GM23338 (cell line): ENCODE measurements around the gene NOP10. TPM values are rescaled to one million over a fixed set of nuclear protein-coding genes. Genes with fewer than 3 reads are reported as not detected.

Experiments used
- ATAC-seq: fragments of 200-7000 bp; cut with Tn5 transposase; 3 replicates; pipeline ENCODE4 v1.9.1; 2020
- DNase-seq: peaks from one replicate; pipeline ENCODE4 v3.0.0-alpha.2; 2015; ENCODE audit warnings: low spot score
- H2AFZ ChIP-seq: fragments of 200-600 bp; sonication (generic); 2 replicates; pipeline ENCODE4 v1.8.0; 2016; ENCODE audit warnings: antibody characterized with exemption, mild to moderate bottlenecking, moderate library complexity
- H3F3A ChIP-seq: fragments of 200-600 bp; sonication (generic); replicated peaks from 2 replicates; pipeline ENCODE4 v1.8.0; 2017; ENCODE audit warnings: antibody characterized with exemption, mixed run types, low read depth
- H3K27ac ChIP-seq: fragments of 200-600 bp; sonication (generic); 2 replicates; pipeline ENCODE4 v1.6.1; 2016; ENCODE audit warnings: low read depth
- H3K27me3 ChIP-seq: fragments of 200-600 bp; sonication (generic); 2 replicates; pipeline ENCODE4 v1.8.0; 2016; ENCODE audit warnings: mild to moderate bottlenecking, mixed run types, moderate library complexity; ENCODE audit not compliant: insufficient read depth
- H3K36me3 ChIP-seq: fragments of 200-600 bp; sonication (generic); 2 replicates; pipeline ENCODE4 v1.8.0; 2016; ENCODE audit warnings: mild to moderate bottlenecking; ENCODE audit not compliant: insufficient read depth
- H3K4me1 ChIP-seq: fragments of 200-600 bp; sonication (generic); 2 replicates; pipeline ENCODE4 v1.8.0; 2016; ENCODE audit warnings: mild to moderate bottlenecking, moderate library complexity; ENCODE audit not compliant: insufficient read depth
- H3K4me2 ChIP-seq: fragments of 200-600 bp; sonication (generic); 2 replicates; pipeline ENCODE4 v1.7.1; 2017; ENCODE audit warnings: mixed run types
- H3K4me3 ChIP-seq: fragments of 200-600 bp; sonication (generic); 2 replicates; pipeline ENCODE4 v1.6.1; 2016; ENCODE audit warnings: mixed run types
- H3K79me2 ChIP-seq: fragments of 200-600 bp; sonication (generic); replicated peaks from 2 replicates; pipeline ENCODE4 v1.8.0; 2017; ENCODE audit warnings: mild to moderate bottlenecking; ENCODE audit not compliant: insufficient read depth
- H3K9me2 ChIP-seq: fragments of 200-600 bp; sonication (generic); 2 replicates; pipeline ENCODE4 v1.8.0; 2017; ENCODE audit not compliant: insufficient read depth
- H4K20me1 ChIP-seq: fragments of 200-600 bp; sonication (generic); replicated peaks from 2 replicates; pipeline ENCODE4 v1.8.0; 2017; ENCODE audit warnings: mild to moderate bottlenecking; ENCODE audit not compliant: insufficient read depth
- H3K27ac Mint-ChIP-seq: 2 replicates; pipeline ENCODE4 v1.8.0; 2020; ENCODE audit warnings: inconsistent platforms, mild to moderate bottlenecking, moderate library complexity, mixed read lengths
- H3K27me3 Mint-ChIP-seq: 3 replicates; pipeline ENCODE4 v1.8.0; 2022; ENCODE audit warnings: low read depth, mild to moderate bottlenecking, moderate library complexity, mixed read lengths, inconsistent platforms; ENCODE audit not compliant: insufficient read depth, poor library complexity
- H3K36me3 Mint-ChIP-seq: 3 replicates; pipeline ENCODE4 v1.8.0; 2021; ENCODE audit warnings: low read depth, mild to moderate bottlenecking, inconsistent platforms, moderate library complexity, mixed read lengths
- H3K4me1 Mint-ChIP-seq: 3 replicates; pipeline ENCODE4 v1.8.0; 2020; ENCODE audit warnings: mild to moderate bottlenecking, inconsistent platforms, mixed read lengths
- H3K4me3 Mint-ChIP-seq: 3 replicates; pipeline ENCODE4 v1.8.0; 2021; ENCODE audit warnings: moderate library complexity, mild to moderate bottlenecking, inconsistent platforms, mixed read lengths
- H3K9me3 Mint-ChIP-seq: 3 replicates; pipeline ENCODE4 v1.8.0; 2020; ENCODE audit warnings: moderate library complexity, mild to moderate bottlenecking, inconsistent platforms, mixed read lengths
- CREB1 ChIP-seq: fragments of 250-450 bp; sonication (Bioruptor Pico); IDR thresholded peaks from 2 replicates; pipeline ENCODE4 v1.5.0; 2020; ENCODE audit warnings: low read depth, mild to moderate bottlenecking, moderate library complexity
- EZH2 ChIP-seq: fragments of 200-600 bp; sonication (generic); IDR thresholded peaks from one replicate; pipeline ENCODE4 v1.8.0; 2017; ENCODE audit warnings: antibody characterized with exemption, mild to moderate bottlenecking, low read depth; ENCODE audit not compliant: unreplicated experiment
- EZH2phosphoT487 ChIP-seq: fragments of 200-600 bp; sonication (generic); IDR thresholded peaks from one replicate; pipeline ENCODE4 v1.8.1; 2018; ENCODE audit warnings: antibody characterized with exemption; ENCODE audit not compliant: unreplicated experiment
- JUNB ChIP-seq: IDR thresholded peaks from one replicate; pipeline ENCODE4 v1.6.1; 2016; ENCODE audit warnings: antibody characterized with exemption; ENCODE audit not compliant: unreplicated experiment
- NANOG ChIP-seq: IDR thresholded peaks from 2 replicates; pipeline ENCODE4 v1.6.1; 2016; ENCODE audit warnings: antibody characterized with exemption, borderline replicate concordance
- POLR2AphosphoS5 ChIP-seq: IDR thresholded peaks from 2 replicates; pipeline ENCODE4 v1.6.1; 2016; ENCODE audit warnings: antibody characterized with exemption, low read depth
- STAT1 ChIP-seq: IDR thresholded peaks from one replicate; pipeline ENCODE4 v1.6.1; 2016; ENCODE audit warnings: antibody characterized with exemption; ENCODE audit not compliant: unreplicated experiment
- ZNF114 ChIP-seq: fragments of 250-450 bp; sonication (Bioruptor Pico); IDR thresholded peaks from 2 replicates; pipeline ENCODE4 v1.5.0; 2020; ENCODE audit warnings: mild to moderate bottlenecking, moderate library complexity
- ZNF331 ChIP-seq: fragments of 250-450 bp; sonication (Bioruptor Pico); IDR thresholded peaks from 2 replicates; pipeline ENCODE4 v1.5.0; 2020; ENCODE audit warnings: low read depth, mild to moderate bottlenecking, moderate library complexity
- polyA plus RNA-seq: library from polyadenylated mRNA; unstranded; fragments of >200 nt; fragmentation: Nextera tagmentation; extraction: Ambion mirVana; gene quantifications from 2 replicates; pipeline ENCODE4 v1.2.1, GENCODE V29; 2016
- total RNA-seq: library from RNA; depleted of rRNA; stranded (reverse); fragments of >200 nt; shearing (Covaris generic); gene quantifications from 2 replicates; pipeline ENCODE4 v1.2.3, GENCODE V29; 2014
- TF ChIP-seq, protein P1 (sequence below): IDR thresholded peaks from one replicate; pipeline ENCODE4 v1.6.1; 2018; ENCODE audit warnings: antibody characterized with exemption; ENCODE audit not compliant: unreplicated experiment
- TF ChIP-seq, protein P2 (sequence below), 2 experiments: fragments of 200-600 bp in 1 of 2; sonication (generic) in 1 of 2; conservative IDR thresholded peaks; 2 replicates each; pipeline versions ENCODE4 v1.5.1 to v1.6.1; 2016 to 2017; ENCODE audit warnings: antibody characterized with exemption in 2 of 2, low read depth in 2 of 2, mild to moderate bottlenecking in 2 of 2, moderate library complexity in 1 of 2
- TF ChIP-seq, protein P3 (sequence below): fragments of 250-450 bp; sonication (Bioruptor Pico); IDR thresholded peaks from 2 replicates; pipeline ENCODE4 v1.5.0; 2020; ENCODE audit warnings: mild to moderate bottlenecking, moderate library complexity
- TF ChIP-seq, protein P4 (sequence below): IDR thresholded peaks from 2 replicates; pipeline ENCODE4 v1.6.1; 2016; ENCODE audit warnings: antibody characterized with exemption

The NOP10 gene
- total and polyA plus RNA-seq, 2 experiments from 2014 or later: 417 to 718 TPM

DNA sequence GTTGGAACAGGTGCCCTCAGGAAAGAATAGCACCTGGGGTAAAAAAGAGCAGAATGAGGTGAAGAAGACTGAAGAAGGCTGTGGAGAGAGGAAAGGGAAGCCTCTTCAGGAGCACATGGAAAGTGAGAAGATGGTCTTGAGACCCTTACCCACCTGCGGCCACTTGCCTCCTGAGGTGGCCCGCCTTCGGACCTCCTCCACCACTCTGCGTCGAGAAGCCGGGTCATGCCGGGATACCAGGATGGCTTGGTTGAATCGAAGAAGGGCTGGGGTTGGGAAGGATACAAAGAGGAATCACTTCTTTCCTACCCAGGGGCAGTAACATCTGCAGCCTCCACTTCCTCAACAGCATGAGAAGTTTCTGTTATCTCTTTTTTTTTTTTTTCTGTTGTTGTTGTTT is 21.1 kb upstream of the NOP10 start:
- no peaks in the 10 kb centered on the region; the same call in 2 of the 3 replicates for H3K9me3 Mint-ChIP-seq
- H3K27me3 Mint-ChIP-seq: peaks cover 25% of the 10 kb centered on the region
- peaks cover 22% of the 10 kb centered on the region for H3K4me1 Mint-ChIP-seq
- Histone ChIP-seq H3K27me3 (no peaks in the 10 kb centered on the region), H3K4me1 (peaks cover 17% of the 10 kb centered on the region), H3K4me2 (no peak overlapping the region), H3K9me2 (no peaks in the 10 kb centered on the region), H2AFZ (no peak overlapping the region), H3F3A (peaks cover 11% of the 10 kb centered on the region; the same call in 1 of the 2 replicates), H4K20me1 (peaks cover 20% of the 10 kb centered on the region), H3K4me3 (no peak overlapping the region), H3K79me2 (peaks cover 23% of the 10 kb centered on the region), H3K36me3 (peaks cover 15% of the 10 kb centered on the region), H3K27ac (no peak overlapping the region)
- no peak overlapping the region for H3K27ac Mint-ChIP-seq
- DNase-seq: no peak
- H3K4me3 Mint-ChIP-seq: no peak overlapping the region
- TF ChIP-seq ZNF331 (CRISPR knock-in tag) (no peak), POLR2AphosphoS5 (no peak), CREB1 (CRISPR knock-in tag) (no peak), JUNB (no peak), EZH2phosphoT487 (no peak), STAT1 (no peak), ZNF114 (CRISPR knock-in tag) (no peak), NANOG (no peak), EZH2 (no peak)
- TF ChIP-seq, protein P1, sequence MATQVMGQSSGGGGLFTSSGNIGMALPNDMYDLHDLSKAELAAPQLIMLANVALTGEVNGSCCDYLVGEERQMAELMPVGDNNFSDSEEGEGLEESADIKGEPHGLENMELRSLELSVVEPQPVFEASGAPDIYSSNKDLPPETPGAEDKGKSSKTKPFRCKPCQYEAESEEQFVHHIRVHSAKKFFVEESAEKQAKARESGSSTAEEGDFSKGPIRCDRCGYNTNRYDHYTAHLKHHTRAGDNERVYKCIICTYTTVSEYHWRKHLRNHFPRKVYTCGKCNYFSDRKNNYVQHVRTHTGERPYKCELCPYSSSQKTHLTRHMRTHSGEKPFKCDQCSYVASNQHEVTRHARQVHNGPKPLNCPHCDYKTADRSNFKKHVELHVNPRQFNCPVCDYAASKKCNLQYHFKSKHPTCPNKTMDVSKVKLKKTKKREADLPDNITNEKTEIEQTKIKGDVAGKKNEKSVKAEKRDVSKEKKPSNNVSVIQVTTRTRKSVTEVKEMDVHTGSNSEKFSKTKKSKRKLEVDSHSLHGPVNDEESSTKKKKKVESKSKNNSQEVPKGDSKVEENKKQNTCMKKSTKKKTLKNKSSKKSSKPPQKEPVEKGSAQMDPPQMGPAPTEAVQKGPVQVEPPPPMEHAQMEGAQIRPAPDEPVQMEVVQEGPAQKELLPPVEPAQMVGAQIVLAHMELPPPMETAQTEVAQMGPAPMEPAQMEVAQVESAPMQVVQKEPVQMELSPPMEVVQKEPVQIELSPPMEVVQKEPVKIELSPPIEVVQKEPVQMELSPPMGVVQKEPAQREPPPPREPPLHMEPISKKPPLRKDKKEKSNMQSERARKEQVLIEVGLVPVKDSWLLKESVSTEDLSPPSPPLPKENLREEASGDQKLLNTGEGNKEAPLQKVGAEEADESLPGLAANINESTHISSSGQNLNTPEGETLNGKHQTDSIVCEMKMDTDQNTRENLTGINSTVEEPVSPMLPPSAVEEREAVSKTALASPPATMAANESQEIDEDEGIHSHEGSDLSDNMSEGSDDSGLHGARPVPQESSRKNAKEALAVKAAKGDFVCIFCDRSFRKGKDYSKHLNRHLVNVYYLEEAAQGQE: no peak
- TF ChIP-seq, protein P2, sequence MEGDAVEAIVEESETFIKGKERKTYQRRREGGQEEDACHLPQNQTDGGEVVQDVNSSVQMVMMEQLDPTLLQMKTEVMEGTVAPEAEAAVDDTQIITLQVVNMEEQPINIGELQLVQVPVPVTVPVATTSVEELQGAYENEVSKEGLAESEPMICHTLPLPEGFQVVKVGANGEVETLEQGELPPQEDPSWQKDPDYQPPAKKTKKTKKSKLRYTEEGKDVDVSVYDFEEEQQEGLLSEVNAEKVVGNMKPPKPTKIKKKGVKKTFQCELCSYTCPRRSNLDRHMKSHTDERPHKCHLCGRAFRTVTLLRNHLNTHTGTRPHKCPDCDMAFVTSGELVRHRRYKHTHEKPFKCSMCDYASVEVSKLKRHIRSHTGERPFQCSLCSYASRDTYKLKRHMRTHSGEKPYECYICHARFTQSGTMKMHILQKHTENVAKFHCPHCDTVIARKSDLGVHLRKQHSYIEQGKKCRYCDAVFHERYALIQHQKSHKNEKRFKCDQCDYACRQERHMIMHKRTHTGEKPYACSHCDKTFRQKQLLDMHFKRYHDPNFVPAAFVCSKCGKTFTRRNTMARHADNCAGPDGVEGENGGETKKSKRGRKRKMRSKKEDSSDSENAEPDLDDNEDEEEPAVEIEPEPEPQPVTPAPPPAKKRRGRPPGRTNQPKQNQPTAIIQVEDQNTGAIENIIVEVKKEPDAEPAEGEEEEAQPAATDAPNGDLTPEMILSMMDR (conservative IDR thresholded peaks at IDR 0.05; ENCODE audit: low read depth in 2 of 2): no peak
- TF ChIP-seq, protein P3, sequence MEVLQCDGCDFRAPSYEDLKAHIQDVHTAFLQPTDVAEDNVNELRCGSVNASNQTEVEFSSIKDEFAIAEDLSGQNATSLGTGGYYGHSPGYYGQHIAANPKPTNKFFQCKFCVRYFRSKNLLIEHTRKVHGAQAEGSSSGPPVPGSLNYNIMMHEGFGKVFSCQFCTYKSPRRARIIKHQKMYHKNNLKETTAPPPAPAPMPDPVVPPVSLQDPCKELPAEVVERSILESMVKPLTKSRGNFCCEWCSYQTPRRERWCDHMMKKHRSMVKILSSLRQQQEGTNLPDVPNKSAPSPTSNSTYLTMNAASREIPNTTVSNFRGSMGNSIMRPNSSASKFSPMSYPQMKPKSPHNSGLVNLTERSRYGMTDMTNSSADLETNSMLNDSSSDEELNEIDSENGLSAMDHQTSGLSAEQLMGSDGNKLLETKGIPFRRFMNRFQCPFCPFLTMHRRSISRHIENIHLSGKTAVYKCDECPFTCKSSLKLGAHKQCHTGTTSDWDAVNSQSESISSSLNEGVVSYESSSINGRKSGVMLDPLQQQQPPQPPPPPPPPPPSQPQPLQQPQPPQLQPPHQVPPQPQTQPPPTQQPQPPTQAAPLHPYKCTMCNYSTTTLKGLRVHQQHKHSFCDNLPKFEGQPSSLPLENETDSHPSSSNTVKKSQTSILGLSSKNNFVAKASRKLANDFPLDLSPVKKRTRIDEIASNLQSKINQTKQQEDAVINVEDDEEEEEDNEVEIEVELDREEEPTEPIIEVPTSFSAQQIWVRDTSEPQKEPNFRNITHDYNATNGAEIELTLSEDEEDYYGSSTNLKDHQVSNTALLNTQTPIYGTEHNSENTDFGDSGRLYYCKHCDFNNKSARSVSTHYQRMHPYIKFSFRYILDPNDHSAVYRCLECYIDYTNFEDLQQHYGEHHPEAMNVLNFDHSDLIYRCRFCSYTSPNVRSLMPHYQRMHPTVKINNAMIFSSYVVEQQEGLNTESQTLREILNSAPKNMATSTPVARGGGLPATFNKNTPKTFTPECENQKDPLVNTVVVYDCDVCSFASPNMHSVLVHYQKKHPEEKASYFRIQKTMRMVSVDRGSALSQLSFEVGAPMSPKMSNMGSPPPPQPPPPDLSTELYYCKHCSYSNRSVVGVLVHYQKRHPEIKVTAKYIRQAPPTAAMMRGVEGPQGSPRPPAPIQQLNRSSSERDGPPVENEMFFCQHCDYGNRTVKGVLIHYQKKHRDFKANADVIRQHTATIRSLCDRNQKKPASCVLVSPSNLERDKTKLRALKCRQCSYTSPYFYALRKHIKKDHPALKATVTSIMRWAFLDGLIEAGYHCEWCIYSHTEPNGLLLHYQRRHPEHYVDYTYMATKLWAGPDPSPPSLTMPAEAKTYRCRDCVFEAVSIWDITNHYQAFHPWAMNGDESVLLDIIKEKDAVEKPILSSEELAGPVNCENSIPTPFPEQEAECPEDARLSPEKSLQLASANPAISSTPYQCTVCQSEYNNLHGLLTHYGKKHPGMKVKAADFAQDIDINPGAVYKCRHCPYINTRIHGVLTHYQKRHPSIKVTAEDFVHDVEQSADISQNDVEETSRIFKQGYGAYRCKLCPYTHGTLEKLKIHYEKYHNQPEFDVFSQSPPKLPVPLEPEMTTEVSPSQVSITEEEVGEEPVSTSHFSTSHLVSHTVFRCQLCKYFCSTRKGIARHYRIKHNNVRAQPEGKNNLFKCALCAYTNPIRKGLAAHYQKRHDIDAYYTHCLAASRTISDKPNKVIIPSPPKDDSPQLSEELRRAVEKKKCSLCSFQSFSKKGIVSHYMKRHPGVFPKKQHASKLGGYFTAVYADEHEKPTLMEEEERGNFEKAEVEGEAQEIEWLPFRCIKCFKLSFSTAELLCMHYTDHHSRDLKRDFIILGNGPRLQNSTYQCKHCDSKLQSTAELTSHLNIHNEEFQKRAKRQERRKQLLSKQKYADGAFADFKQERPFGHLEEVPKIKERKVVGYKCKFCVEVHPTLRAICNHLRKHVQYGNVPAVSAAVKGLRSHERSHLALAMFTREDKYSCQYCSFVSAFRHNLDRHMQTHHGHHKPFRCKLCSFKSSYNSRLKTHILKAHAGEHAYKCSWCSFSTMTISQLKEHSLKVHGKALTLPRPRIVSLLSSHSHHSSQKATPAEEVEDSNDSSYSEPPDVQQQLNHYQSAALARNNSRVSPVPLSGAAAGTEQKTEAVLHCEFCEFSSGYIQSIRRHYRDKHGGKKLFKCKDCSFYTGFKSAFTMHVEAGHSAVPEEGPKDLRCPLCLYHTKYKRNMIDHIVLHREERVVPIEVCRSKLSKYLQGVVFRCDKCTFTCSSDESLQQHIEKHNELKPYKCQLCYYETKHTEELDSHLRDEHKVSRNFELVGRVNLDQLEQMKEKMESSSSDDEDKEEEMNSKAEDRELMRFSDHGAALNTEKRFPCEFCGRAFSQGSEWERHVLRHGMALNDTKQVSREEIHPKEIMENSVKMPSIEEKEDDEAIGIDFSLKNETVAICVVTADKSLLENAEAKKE (CRISPR knock-in tag): no peak
- TF ChIP-seq, protein P4, sequence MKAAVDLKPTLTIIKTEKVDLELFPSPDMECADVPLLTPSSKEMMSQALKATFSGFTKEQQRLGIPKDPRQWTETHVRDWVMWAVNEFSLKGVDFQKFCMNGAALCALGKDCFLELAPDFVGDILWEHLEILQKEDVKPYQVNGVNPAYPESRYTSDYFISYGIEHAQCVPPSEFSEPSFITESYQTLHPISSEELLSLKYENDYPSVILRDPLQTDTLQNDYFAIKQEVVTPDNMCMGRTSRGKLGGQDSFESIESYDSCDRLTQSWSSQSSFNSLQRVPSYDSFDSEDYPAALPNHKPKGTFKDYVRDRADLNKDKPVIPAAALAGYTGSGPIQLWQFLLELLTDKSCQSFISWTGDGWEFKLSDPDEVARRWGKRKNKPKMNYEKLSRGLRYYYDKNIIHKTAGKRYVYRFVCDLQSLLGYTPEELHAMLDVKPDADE: no peak
- ATAC-seq: no peak
- H3K36me3 Mint-ChIP-seq: peaks cover 50% of the 10 kb centered on the region
